Measurements from ENCODE around the gene OMP.

The OMP gene

GRCh38 chr11:77075425-77075905 is 27.2 kb upstream of the OMP start:
- H3K4me1 ChIP-seq (ENCODE audit: control insufficient read depth, insufficient read depth, low read length, poor library complexity, severe bottlenecking), result no peaks in the 10 kb centered on the region
- no peak for DNase-seq
- H3K4me3 ChIP-seq (ENCODE audit: insufficient read depth, low read depth, low read length, poor library complexity, severe bottlenecking), result no peak overlapping the region
- H3K36me3 ChIP-seq (ENCODE audit: control insufficient read depth, insufficient read depth, low read length), result no peaks in the 10 kb centered on the region
- no peaks in the 10 kb centered on the region for H3K9me3 ChIP-seq (ENCODE audit: control insufficient read depth, low read length)
- no peak overlapping the region for H3K27ac ChIP-seq (ENCODE audit: insufficient read depth, low read length, poor library complexity, severe bottlenecking)
- no peaks in the 10 kb centered on the region for H3K27me3 ChIP-seq (replicated peaks; ENCODE audit: control insufficient read depth, insufficient read depth, low read length, poor library complexity, severe bottlenecking)

GRCh38 chr11:77079666-77080065 is 23.0 kb upstream of the OMP start:
- Histone ChIP-seq H3K27ac (ENCODE audit: insufficient read depth, low read length, poor library complexity, severe bottlenecking) (no peak overlapping the region), H3K4me1 (ENCODE audit: control insufficient read depth, insufficient read depth, low read length, poor library complexity, severe bottlenecking) (peaks cover 6% of the 10 kb centered on the region), H3K9me3 (ENCODE audit: control insufficient read depth, low read length) (no peaks in the 10 kb centered on the region)

GRCh38 chr11:77080643-77081210 is 21.9 kb upstream of the OMP start:
- peaks cover 6% of the 10 kb centered on the region for H3K4me1 ChIP-seq (ENCODE audit: control insufficient read depth, insufficient read depth, low read length, poor library complexity, severe bottlenecking)
- no peaks in the 10 kb centered on the region for H3K27me3 ChIP-seq (replicated peaks; ENCODE audit: control insufficient read depth, insufficient read depth, low read length, poor library complexity, severe bottlenecking)
- no peak overlapping the region for H3K27ac ChIP-seq (ENCODE audit: insufficient read depth, low read length, poor library complexity, severe bottlenecking)
- no peak overlapping the region for H3K4me3 ChIP-seq (ENCODE audit: insufficient read depth, low read depth, low read length, poor library complexity, severe bottlenecking)
- no peaks in the 10 kb centered on the region for H3K36me3 ChIP-seq (ENCODE audit: control insufficient read depth, insufficient read depth, low read length)
- DNase-seq, result no peak
- H3K9me3 ChIP-seq (ENCODE audit: control insufficient read depth, low read length), result no peaks in the 10 kb centered on the region

More at GRCh38 chr11:77079666-77080065, 23.0 kb upstream of the OMP start:
- no peaks in the 10 kb centered on the region for H3K27me3 ChIP-seq (replicated peaks; ENCODE audit: control insufficient read depth, insufficient read depth, low read length, poor library complexity, severe bottlenecking)
- H3K4me3 ChIP-seq (ENCODE audit: insufficient read depth, low read depth, low read length, poor library complexity, severe bottlenecking), result no peak overlapping the region
- no peak for DNase-seq
- H3K36me3 ChIP-seq (ENCODE audit: control insufficient read depth, insufficient read depth, low read length), result no peaks in the 10 kb centered on the region

GRCh38 chr11:77081381-77081851 is 21.2 kb upstream of the OMP start:
- H3K4me1 ChIP-seq (ENCODE audit: control insufficient read depth, insufficient read depth, low read length, poor library complexity, severe bottlenecking), result peaks cover 6% of the 10 kb centered on the region
- H3K27me3 ChIP-seq (replicated peaks; ENCODE audit: control insufficient read depth, insufficient read depth, low read length, poor library complexity, severe bottlenecking), result no peaks in the 10 kb centered on the region
- no peaks in the 10 kb centered on the region for H3K36me3 ChIP-seq (ENCODE audit: control insufficient read depth, insufficient read depth, low read length)
- H3K27ac ChIP-seq (ENCODE audit: insufficient read depth, low read length, poor library complexity, severe bottlenecking), result no peak overlapping the region
- H3K4me3 ChIP-seq (ENCODE audit: insufficient read depth, low read depth, low read length, poor library complexity, severe bottlenecking), result no peak overlapping the region
- DNase-seq, result no peak
- no peaks in the 10 kb centered on the region for H3K9me3 ChIP-seq (ENCODE audit: control insufficient read depth, low read length)

- no peaks in the 10 kb centered on the region for H3K36me3 ChIP-seq (ENCODE audit: control insufficient read depth, insufficient read depth, low read length)
- no peaks in the 10 kb centered on the region for H3K27me3 ChIP-seq (replicated peaks; ENCODE audit: control insufficient read depth, insufficient read depth, low read length, poor library complexity, severe bottlenecking)
- H3K4me3 ChIP-seq (ENCODE audit: insufficient read depth, low read depth, low read length, poor library complexity, severe bottlenecking), result no peak overlapping the region
- H3K27ac ChIP-seq (ENCODE audit: insufficient read depth, low read length, poor library complexity, severe bottlenecking), result peak overlapping the region; percentile 51
- no peaks in the 10 kb centered on the region for H3K9me3 ChIP-seq (ENCODE audit: control insufficient read depth, low read length)
- peaks cover 6% of the 10 kb centered on the region for H3K4me1 ChIP-seq (ENCODE audit: control insufficient read depth, insufficient read depth, low read length, poor library complexity, severe bottlenecking)
- no peak for DNase-seq
These were observed 20.4 kb upstream of the OMP start for GRCh38 chr11:77081976-77082836.

GRCh38 chr11:77082838-77083565 is 19.6 kb upstream of the OMP start:
- H3K4me3 ChIP-seq (ENCODE audit: insufficient read depth, low read depth, low read length, poor library complexity, severe bottlenecking), result no peak overlapping the region
- no peaks in the 10 kb centered on the region for H3K9me3 ChIP-seq (ENCODE audit: control insufficient read depth, low read length)
- peak overlapping the region; percentile 51 for H3K27ac ChIP-seq (ENCODE audit: insufficient read depth, low read length, poor library complexity, severe bottlenecking)
- DNase-seq, result peak in 1 of 3 donors; percentile 16
- no peaks in the 10 kb centered on the region for H3K36me3 ChIP-seq (ENCODE audit: control insufficient read depth, insufficient read depth, low read length)
- H3K27me3 ChIP-seq (replicated peaks; ENCODE audit: control insufficient read depth, insufficient read depth, low read length, poor library complexity, severe bottlenecking), result no peaks in the 10 kb centered on the region
- peaks cover 6% of the 10 kb centered on the region for H3K4me1 ChIP-seq (ENCODE audit: control insufficient read depth, insufficient read depth, low read length, poor library complexity, severe bottlenecking)

- no peaks in the 10 kb centered on the region for H3K27me3 ChIP-seq (replicated peaks; ENCODE audit: control insufficient read depth, insufficient read depth, low read length, poor library complexity, severe bottlenecking)
- no peak for DNase-seq
- no peaks in the 10 kb centered on the region for H3K36me3 ChIP-seq (ENCODE audit: control insufficient read depth, insufficient read depth, low read length)
- no peak overlapping the region for H3K27ac ChIP-seq (ENCODE audit: insufficient read depth, low read length, poor library complexity, severe bottlenecking)
- H3K4me1 ChIP-seq (ENCODE audit: control insufficient read depth, insufficient read depth, low read length, poor library complexity, severe bottlenecking), result peaks cover 6% of the 10 kb centered on the region
- no peak overlapping the region for H3K4me3 ChIP-seq (ENCODE audit: insufficient read depth, low read depth, low read length, poor library complexity, severe bottlenecking)
- no peaks in the 10 kb centered on the region for H3K9me3 ChIP-seq (ENCODE audit: control insufficient read depth, low read length)
These were observed 18.9 kb upstream of the OMP start for GRCh38 chr11:77083566-77084245.

- Histone ChIP-seq H3K27me3 (replicated peaks; ENCODE audit: control insufficient read depth, insufficient read depth, low read length, poor library complexity, severe bottlenecking) (no peaks in the 10 kb centered on the region), H3K4me1 (ENCODE audit: control insufficient read depth, insufficient read depth, low read length, poor library complexity, severe bottlenecking) (peaks cover 6% of the 10 kb centered on the region), H3K9me3 (ENCODE audit: control insufficient read depth, low read length) (no peaks in the 10 kb centered on the region), H3K4me3 (ENCODE audit: insufficient read depth, low read depth, low read length, poor library complexity, severe bottlenecking) (no peak overlapping the region), H3K27ac (ENCODE audit: insufficient read depth, low read length, poor library complexity, severe bottlenecking) (no peak overlapping the region), H3K36me3 (ENCODE audit: control insufficient read depth, insufficient read depth, low read length) (no peaks in the 10 kb centered on the region)
- no peak for DNase-seq
These were observed 18.0 kb upstream of the OMP start for GRCh38 chr11:77084581-77085191.

GRCh38 chr11:77085652-77086051 is 17.0 kb upstream of the OMP start:
- Histone ChIP-seq H3K9me3 (ENCODE audit: control insufficient read depth, low read length) (no peaks in the 10 kb centered on the region), H3K4me3 (ENCODE audit: insufficient read depth, low read depth, low read length, poor library complexity, severe bottlenecking) (no peak overlapping the region), H3K27me3 (replicated peaks; ENCODE audit: control insufficient read depth, insufficient read depth, low read length, poor library complexity, severe bottlenecking) (no peaks in the 10 kb centered on the region), H3K4me1 (ENCODE audit: control insufficient read depth, insufficient read depth, low read length, poor library complexity, severe bottlenecking) (peaks cover 6% of the 10 kb centered on the region), H3K27ac (ENCODE audit: insufficient read depth, low read length, poor library complexity, severe bottlenecking) (no peak overlapping the region), H3K36me3 (ENCODE audit: control insufficient read depth, insufficient read depth, low read length) (no peaks in the 10 kb centered on the region)
- no peak for DNase-seq
